Measurements from ENCODE around the gene KCND2. TPM values are rescaled to one million over a fixed set of nuclear protein-coding genes. Genes with fewer than 3 reads are reported as not detected.
A peak's percentile ranks its signal among the peaks of the same experiment; 100 is the strongest.
"Not testable (repeated sequence)": the region's sequence is repeated elsewhere in the genome, so short reads cannot be mapped to it uniquely, and the experiment has no call there.

The KCND2 gene
- 0.59 and 0.61 TPM in 2 replicates for total RNA-seq
- long read RNA-seq = 0 reads

DNA sequence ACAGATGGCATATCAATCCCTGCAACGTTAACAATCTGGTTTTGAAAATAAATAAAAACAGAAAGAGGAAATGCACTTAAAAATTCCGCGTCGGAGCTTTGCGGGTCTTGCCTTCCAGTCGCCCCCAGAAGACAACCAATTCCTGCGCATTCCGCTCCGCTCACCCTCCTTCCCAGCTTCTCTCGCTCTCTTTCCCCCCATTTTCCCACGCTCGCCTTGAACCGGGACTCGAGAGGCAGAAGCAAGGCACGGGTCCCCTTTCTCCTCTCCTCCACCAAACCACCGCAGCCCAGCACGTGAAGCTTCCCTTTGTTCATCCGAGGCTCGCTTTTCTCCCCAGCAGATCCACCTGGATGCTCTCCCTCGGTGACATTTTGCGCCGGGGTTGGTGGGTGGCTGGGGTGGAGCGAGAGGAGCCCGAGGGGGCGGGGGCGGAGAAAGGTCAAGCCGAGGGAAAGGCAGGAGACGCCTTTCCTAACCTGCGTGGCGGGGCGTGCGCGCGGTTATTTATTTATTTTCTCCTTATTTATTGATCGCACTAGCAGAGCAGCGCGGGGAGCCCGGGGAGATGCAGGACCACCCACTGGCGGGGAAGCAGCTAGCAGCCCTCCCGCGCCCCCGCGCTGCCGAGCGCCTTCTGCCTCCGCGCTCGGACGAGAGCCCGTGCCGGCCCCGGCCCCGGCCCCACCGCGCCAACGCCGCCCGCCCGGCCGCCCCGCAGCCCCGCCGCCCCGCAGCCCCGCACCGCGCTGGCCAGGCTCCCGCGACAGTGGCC is at the start of gene KCND2:
KCND2 (plus strand) TSS at position 475 of the 775 bp plus-strand sequence.
- peaks cover 63% of the 10 kb centered on the region for H3K27me3 Mint-ChIP-seq (ENCODE audit: low read depth)
- peaks cover 14% of the 10 kb centered on the region for H3K4me1 Mint-ChIP-seq
- TF ChIP-seq, protein P1, sequence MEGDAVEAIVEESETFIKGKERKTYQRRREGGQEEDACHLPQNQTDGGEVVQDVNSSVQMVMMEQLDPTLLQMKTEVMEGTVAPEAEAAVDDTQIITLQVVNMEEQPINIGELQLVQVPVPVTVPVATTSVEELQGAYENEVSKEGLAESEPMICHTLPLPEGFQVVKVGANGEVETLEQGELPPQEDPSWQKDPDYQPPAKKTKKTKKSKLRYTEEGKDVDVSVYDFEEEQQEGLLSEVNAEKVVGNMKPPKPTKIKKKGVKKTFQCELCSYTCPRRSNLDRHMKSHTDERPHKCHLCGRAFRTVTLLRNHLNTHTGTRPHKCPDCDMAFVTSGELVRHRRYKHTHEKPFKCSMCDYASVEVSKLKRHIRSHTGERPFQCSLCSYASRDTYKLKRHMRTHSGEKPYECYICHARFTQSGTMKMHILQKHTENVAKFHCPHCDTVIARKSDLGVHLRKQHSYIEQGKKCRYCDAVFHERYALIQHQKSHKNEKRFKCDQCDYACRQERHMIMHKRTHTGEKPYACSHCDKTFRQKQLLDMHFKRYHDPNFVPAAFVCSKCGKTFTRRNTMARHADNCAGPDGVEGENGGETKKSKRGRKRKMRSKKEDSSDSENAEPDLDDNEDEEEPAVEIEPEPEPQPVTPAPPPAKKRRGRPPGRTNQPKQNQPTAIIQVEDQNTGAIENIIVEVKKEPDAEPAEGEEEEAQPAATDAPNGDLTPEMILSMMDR (conservative IDR thresholded peaks at IDR 0.05) = no peak
- H3K4me3 Mint-ChIP-seq = peak within 1 kb of the TSS; percentile 98
- peak; percentile 16 for DNase-seq (ENCODE audit: low read depth, low spot score)
- peaks cover 5% of the 10 kb centered on the region for H3K36me3 Mint-ChIP-seq (ENCODE audit: low read depth)
- H3K27ac Mint-ChIP-seq (ENCODE audit: unreplicated experiment) = peak within 1 kb of the TSS; percentile 91
- H3K9me3 Mint-ChIP-seq = no peaks in the 10 kb centered on the region

DNA sequence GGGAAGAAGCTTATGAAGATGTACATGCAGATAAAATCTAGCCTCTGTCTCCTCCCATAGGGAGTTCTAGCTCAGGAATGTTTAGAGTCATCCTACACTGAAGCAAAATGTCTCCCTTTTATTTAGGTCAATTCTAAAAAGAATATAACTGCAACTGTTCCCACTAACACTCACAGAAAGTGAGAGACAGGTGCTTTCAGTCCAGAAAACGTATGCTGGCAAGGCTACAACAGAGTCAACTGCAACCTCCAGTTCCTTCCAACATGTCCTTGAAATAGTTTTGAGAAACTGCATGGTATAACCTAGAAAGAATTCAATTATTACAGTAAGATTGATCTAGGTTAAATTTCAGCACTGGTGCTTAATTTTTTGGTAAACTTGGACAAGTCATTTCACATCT is 46.8 kb upstream of the KCND2 start:
- no peaks in the 10 kb centered on the region for H3K4me1 Mint-ChIP-seq
- TF ChIP-seq, protein P1 (conservative IDR thresholded peaks at IDR 0.05) = no peak
- peaks cover 8% of the 10 kb centered on the region for H3K9me3 Mint-ChIP-seq
- H3K27me3 Mint-ChIP-seq (ENCODE audit: low read depth) = no peaks in the 10 kb centered on the region
- H3K27ac Mint-ChIP-seq (ENCODE audit: unreplicated experiment) = no peak overlapping the region
- peaks cover 2% of the 10 kb centered on the region for H3K36me3 Mint-ChIP-seq (ENCODE audit: low read depth)
- H3K4me3 Mint-ChIP-seq = no peak overlapping the region
- no peak for DNase-seq (ENCODE audit: low read depth, low spot score)

DNA sequence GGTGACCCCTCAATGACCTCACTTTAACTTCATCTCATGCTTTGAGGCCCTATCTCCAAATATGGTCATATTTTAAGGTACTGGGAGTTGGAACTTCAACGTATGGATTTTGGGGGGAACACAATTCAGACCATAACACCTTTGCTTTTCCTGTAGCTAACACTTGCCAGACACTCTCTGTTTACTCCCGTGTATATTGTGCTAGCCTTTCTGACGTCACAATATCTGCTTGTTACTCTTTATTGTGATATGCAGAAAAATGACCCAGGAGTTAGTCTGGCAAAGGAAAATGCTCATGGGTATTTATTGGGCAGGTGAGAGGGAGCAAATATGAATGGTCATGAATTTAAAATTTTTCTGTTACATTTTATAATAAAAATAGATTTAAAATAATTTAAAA is 45.7 kb upstream of the KCND2 start:
- Mint-ChIP-seq H3K27ac (ENCODE audit: unreplicated experiment) (no peak overlapping the region), H3K4me3 (no peak overlapping the region), H3K27me3 (ENCODE audit: low read depth) (no peaks in the 10 kb centered on the region), H3K9me3 (peaks cover 8% of the 10 kb centered on the region), H3K4me1 (no peaks in the 10 kb centered on the region), H3K36me3 (ENCODE audit: low read depth) (peaks cover 2% of the 10 kb centered on the region)
- no peak for DNase-seq (ENCODE audit: low read depth, low spot score)
- TF ChIP-seq, protein P1 (conservative IDR thresholded peaks at IDR 0.05) = no peak

DNA sequence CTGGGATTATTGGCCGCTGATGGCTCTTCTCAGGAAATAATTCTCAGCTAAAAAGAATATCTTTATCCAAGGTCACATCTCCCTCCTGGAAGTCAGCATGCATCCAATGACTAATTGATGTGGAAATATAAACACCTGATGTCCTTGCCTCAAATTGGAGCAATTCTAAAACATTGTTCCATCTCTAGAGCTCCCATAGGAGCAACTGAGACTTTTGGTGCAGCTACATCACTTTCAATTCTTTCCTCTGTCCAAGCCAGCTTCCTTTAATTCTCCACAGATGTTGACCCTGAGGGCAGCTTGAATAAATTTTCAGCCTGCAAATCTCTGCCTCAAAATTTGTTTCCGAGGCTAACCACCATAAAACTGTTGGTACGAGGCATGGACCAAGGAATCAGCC is 43.9 kb upstream of the KCND2 start:
- Mint-ChIP-seq H3K4me3 (no peak overlapping the region), H3K4me1 (no peaks in the 10 kb centered on the region), H3K27me3 (ENCODE audit: low read depth) (no peaks in the 10 kb centered on the region), H3K27ac (ENCODE audit: unreplicated experiment) (no peak overlapping the region), H3K36me3 (ENCODE audit: low read depth) (peaks cover 2% of the 10 kb centered on the region), H3K9me3 (peaks cover 8% of the 10 kb centered on the region)
- no peak for DNase-seq (ENCODE audit: low read depth, low spot score)
- TF ChIP-seq, protein P1 (conservative IDR thresholded peaks at IDR 0.05) = no peak

DNA sequence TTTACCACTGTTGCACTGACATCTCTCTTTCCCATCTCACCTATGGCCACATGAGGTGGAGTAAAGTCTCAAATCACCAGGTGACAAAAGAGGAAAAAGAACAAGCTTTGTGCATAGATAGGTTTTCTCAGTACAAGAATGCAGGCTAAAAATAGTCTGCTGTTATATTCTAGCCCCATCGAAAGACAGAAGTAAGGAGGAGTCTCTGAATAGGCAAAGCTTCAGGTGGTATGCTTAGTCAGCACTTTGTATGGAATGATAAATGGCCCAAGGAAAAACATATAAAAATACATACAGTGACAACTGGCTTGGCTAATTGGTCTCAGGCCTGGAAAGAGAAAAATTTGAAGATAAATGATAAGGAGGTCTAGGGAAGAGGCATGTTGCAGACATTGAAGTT is 39.6 kb upstream of the KCND2 start:
- TF ChIP-seq, protein P1 (conservative IDR thresholded peaks at IDR 0.05) = no peak
- no peaks in the 10 kb centered on the region for H3K4me1 Mint-ChIP-seq
- H3K36me3 Mint-ChIP-seq (ENCODE audit: low read depth) = peaks cover 2% of the 10 kb centered on the region
- H3K27me3 Mint-ChIP-seq (ENCODE audit: low read depth) = no peaks in the 10 kb centered on the region
- H3K4me3 Mint-ChIP-seq = no peak overlapping the region
- peaks cover 8% of the 10 kb centered on the region for H3K9me3 Mint-ChIP-seq
- H3K27ac Mint-ChIP-seq (ENCODE audit: unreplicated experiment) = no peak overlapping the region
- DNase-seq (ENCODE audit: low read depth, low spot score) = no peak

DNA sequence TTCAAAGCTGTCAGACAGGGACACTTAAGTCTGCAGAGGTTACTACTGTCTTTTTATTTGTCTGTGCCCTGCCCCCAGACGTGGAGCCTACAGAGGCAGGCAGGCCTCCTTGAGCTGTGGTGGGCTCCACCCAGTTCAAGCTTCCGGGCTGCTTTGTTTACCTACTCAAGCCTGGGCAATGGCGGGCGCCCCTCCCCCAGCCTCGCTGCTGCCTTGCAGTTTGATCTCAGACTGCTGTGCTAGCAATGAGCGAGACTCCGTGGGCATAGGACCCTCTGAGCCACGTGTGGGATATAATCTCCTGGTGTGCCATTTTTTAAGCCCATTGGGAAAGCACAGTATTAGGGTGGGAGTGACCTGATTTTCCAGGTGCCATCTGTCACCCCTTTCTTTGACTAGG is 32.6 kb upstream of the KCND2 start:
- not testable (repeated sequence) for H3K27me3 Mint-ChIP-seq (ENCODE audit: low read depth); H3K9me3 Mint-ChIP-seq; H3K27ac Mint-ChIP-seq (ENCODE audit: unreplicated experiment); H3K4me3 Mint-ChIP-seq; H3K4me1 Mint-ChIP-seq; H3K36me3 Mint-ChIP-seq (ENCODE audit: low read depth); DNase-seq (ENCODE audit: low read depth, low spot score)

Measured in neural crest cell (in vitro differentiated cells).